Measurements from ENCODE around the gene LRRC1. TPM values are rescaled to one million over a fixed set of nuclear protein-coding genes. Genes with fewer than 3 reads are reported as not detected.

LRRC1 gene
- polyA plus RNA-seq, 4 donors, result 21.8 to 41.2 (median 35.4) TPM

- no peaks in the 10 kb centered on the region for H3K36me3 ChIP-seq (ENCODE audit: control insufficient read depth in 3 of 3, insufficient read depth in 2 of 3, low read depth in 1 of 3, low read length in 3 of 3)
- H3K4me3 ChIP-seq (ENCODE audit: low read depth in 1 of 3, low read length in 3 of 3), result no peak overlapping the region
- no peaks in the 10 kb centered on the region for H3K9me3 ChIP-seq (ENCODE audit: control insufficient read depth in 2 of 2, insufficient read depth in 1 of 2, low read depth in 1 of 2, low read length in 1 of 2)
- FAIRE-seq (no peak), DNase-seq (peak; percentile 49 to 50)
- peaks cover 14 to 54% (median 29%) of the 10 kb centered on the region in 3 donors for H3K4me1 ChIP-seq (ENCODE audit: control insufficient read depth in 3 of 3, insufficient read depth in 2 of 3, low read depth in 1 of 3, low read length in 2 of 3)
- 26 to 59% (median 41%) methylated on average over 7 of the region's 7 CpGs for WGBS, 3 donors
- peak overlapping the region; percentile 14 to 88 (median 76) for H3K27ac ChIP-seq (ENCODE audit: low read depth in 1 of 3, low read length in 2 of 3)
- no peaks in the 10 kb centered on the region for H3K27me3 ChIP-seq (ENCODE audit: control insufficient read depth in 3 of 3, insufficient read depth in 3 of 3, low read length in 3 of 3)
Measured at GRCh38 chr6:53825532-53826321, 30.9 kb downstream of the LRRC1 start.

GRCh38 chr6:53827531-53827930 lies 32.7 kb downstream of the LRRC1 start:
- Histone ChIP-seq H3K4me3 (ENCODE audit: low read depth in 1 of 3, low read length in 3 of 3) (no peak overlapping the region), H3K4me1 (ENCODE audit: control insufficient read depth in 3 of 3, insufficient read depth in 2 of 3, low read depth in 1 of 3, low read length in 2 of 3) (peaks cover 14 to 66% (median 36%) of the 10 kb centered on the region in 3 donors), H3K27me3 (ENCODE audit: control insufficient read depth in 3 of 3, insufficient read depth in 3 of 3, low read length in 3 of 3) (no peaks in the 10 kb centered on the region), H3K9me3 (ENCODE audit: control insufficient read depth in 2 of 2, insufficient read depth in 1 of 2, low read depth in 1 of 2, low read length in 1 of 2) (no peaks in the 10 kb centered on the region), H3K27ac (ENCODE audit: low read depth in 1 of 3, low read length in 2 of 3) (peak overlapping the region; percentile 16 to 88 (median 76)), H3K36me3 (ENCODE audit: control insufficient read depth in 3 of 3, insufficient read depth in 2 of 3, low read depth in 1 of 3, low read length in 3 of 3) (no peaks in the 10 kb centered on the region)
- FAIRE-seq (no peak), DNase-seq (peak; percentile 70 to 94)
- 32 to 65% (median 52%) methylated on average over 1 of the region's 1 CpG for WGBS, 3 donors

- Histone ChIP-seq H3K4me3 (ENCODE audit: low read depth in 1 of 3, low read length in 3 of 3) (no peak overlapping the region), H3K9me3 (ENCODE audit: control insufficient read depth in 2 of 2, insufficient read depth in 1 of 2, low read depth in 1 of 2, low read length in 1 of 2) (no peaks in the 10 kb centered on the region), H3K36me3 (ENCODE audit: control insufficient read depth in 3 of 3, insufficient read depth in 2 of 3, low read depth in 1 of 3, low read length in 3 of 3) (no peaks in the 10 kb centered on the region), H3K27ac (ENCODE audit: low read depth in 1 of 3, low read length in 2 of 3) (peak overlapping the region; percentile 71 to 88 (median 76)), H3K4me1 (ENCODE audit: control insufficient read depth in 3 of 3, insufficient read depth in 2 of 3, low read depth in 1 of 3, low read length in 2 of 3) (peaks cover 14 to 70% (median 36%) of the 10 kb centered on the region in 3 donors), H3K27me3 (ENCODE audit: control insufficient read depth in 3 of 3, insufficient read depth in 3 of 3, low read length in 3 of 3) (no peaks in the 10 kb centered on the region)
- FAIRE-seq, result no peak
- 24 to 50% (median 29%) methylated on average over 2 of the region's 2 CpGs for WGBS, 3 donors
- no peak for DNase-seq
Measured at GRCh38 chr6:53828215-53828614, 33.4 kb downstream of the LRRC1 start.

GRCh38 chr6:53828966-53829697 lies 34.3 kb downstream of the LRRC1 start:
- Histone ChIP-seq H3K4me3 (ENCODE audit: low read depth in 1 of 3, low read length in 3 of 3) (no peak overlapping the region), H3K27me3 (ENCODE audit: control insufficient read depth in 3 of 3, insufficient read depth in 3 of 3, low read length in 3 of 3) (no peaks in the 10 kb centered on the region), H3K4me1 (ENCODE audit: control insufficient read depth in 3 of 3, insufficient read depth in 2 of 3, low read depth in 1 of 3, low read length in 2 of 3) (peaks cover 14 to 73% (median 36%) of the 10 kb centered on the region in 3 donors), H3K27ac (ENCODE audit: low read depth in 1 of 3, low read length in 2 of 3) (peak overlapping the region; percentile 68 to 84 (median 76)), H3K9me3 (ENCODE audit: control insufficient read depth in 2 of 2, insufficient read depth in 1 of 2, low read depth in 1 of 2, low read length in 1 of 2) (no peaks in the 10 kb centered on the region), H3K36me3 (ENCODE audit: control insufficient read depth in 3 of 3, insufficient read depth in 2 of 3, low read depth in 1 of 3, low read length in 3 of 3) (no peaks in the 10 kb centered on the region)
- FAIRE-seq (no peak), DNase-seq (peak; percentile 37 to 85)
- whole genome bisulfite sequencing, 3 donors, result 20 to 65% (median 37%) methylated on average over 3 of the region's 3 CpGs

GRCh38 chr6:53829698-53830221 lies 35.0 kb downstream of the LRRC1 start:
- peak overlapping the region; percentile 76 to 84 (median 78) for H3K27ac ChIP-seq (ENCODE audit: low read depth in 1 of 3, low read length in 2 of 3)
- H3K4me3 ChIP-seq (ENCODE audit: low read depth in 1 of 3, low read length in 3 of 3), result no peak overlapping the region
- DNase-seq, result peak; percentile 77 to 83
- H3K27me3 ChIP-seq (ENCODE audit: control insufficient read depth in 3 of 3, insufficient read depth in 3 of 3, low read length in 3 of 3), result no peaks in the 10 kb centered on the region
- peaks cover 11 to 73% (median 34%) of the 10 kb centered on the region in 3 donors for H3K4me1 ChIP-seq (ENCODE audit: control insufficient read depth in 3 of 3, insufficient read depth in 2 of 3, low read depth in 1 of 3, low read length in 2 of 3)
- FAIRE-seq, result no peak
- H3K9me3 ChIP-seq (ENCODE audit: control insufficient read depth in 2 of 2, insufficient read depth in 1 of 2, low read depth in 1 of 2, low read length in 1 of 2), result no peaks in the 10 kb centered on the region
- 28 to 61% (median 40%) methylated on average over 5 of the region's 5 CpGs for WGBS, 3 donors
- no peaks in the 10 kb centered on the region for H3K36me3 ChIP-seq (ENCODE audit: control insufficient read depth in 3 of 3, insufficient read depth in 2 of 3, low read depth in 1 of 3, low read length in 3 of 3)

- H3K4me3 ChIP-seq (ENCODE audit: low read depth in 1 of 3, low read length in 3 of 3), result no peak overlapping the region
- H3K36me3 ChIP-seq (ENCODE audit: control insufficient read depth in 3 of 3, insufficient read depth in 2 of 3, low read depth in 1 of 3, low read length in 3 of 3), result no peaks in the 10 kb centered on the region
- H3K27ac ChIP-seq (ENCODE audit: low read depth in 1 of 3, low read length in 2 of 3), result peak overlapping the region in 2 of 3 donors; percentile 76 to 84
- H3K27me3 ChIP-seq (ENCODE audit: control insufficient read depth in 3 of 3, insufficient read depth in 3 of 3, low read length in 3 of 3), result no peaks in the 10 kb centered on the region
- no peak for DNase-seq
- peaks cover 11 to 69% (median 28%) of the 10 kb centered on the region in 3 donors for H3K4me1 ChIP-seq (ENCODE audit: control insufficient read depth in 3 of 3, insufficient read depth in 2 of 3, low read depth in 1 of 3, low read length in 2 of 3)
- WGBS, 3 donors, result 64 to 77% (median 66%) methylated on average over 1 of the region's 1 CpG
- H3K9me3 ChIP-seq (ENCODE audit: control insufficient read depth in 2 of 2, insufficient read depth in 1 of 2, low read depth in 1 of 2, low read length in 1 of 2), result no peaks in the 10 kb centered on the region
- FAIRE-seq, result no peak
Measured at GRCh38 chr6:53830366-53830765, 35.6 kb downstream of the LRRC1 start.

- Histone ChIP-seq H3K27ac (ENCODE audit: low read depth in 1 of 3, low read length in 2 of 3) (peak overlapping the region in 1 of 3 donors; percentile 3), H3K4me3 (ENCODE audit: low read depth in 1 of 3, low read length in 3 of 3) (no peak overlapping the region), H3K4me1 (ENCODE audit: control insufficient read depth in 3 of 3, insufficient read depth in 2 of 3, low read depth in 1 of 3, low read length in 2 of 3) (peaks cover 6 to 61% (median 24%) of the 10 kb centered on the region in 3 donors), H3K36me3 (ENCODE audit: control insufficient read depth in 3 of 3, insufficient read depth in 2 of 3, low read depth in 1 of 3, low read length in 3 of 3) (peaks cover 0 to 3% (median 0%) of the 10 kb centered on the region in 3 donors), H3K9me3 (ENCODE audit: control insufficient read depth in 2 of 2, insufficient read depth in 1 of 2, low read depth in 1 of 2, low read length in 1 of 2) (no peaks in the 10 kb centered on the region), H3K27me3 (ENCODE audit: control insufficient read depth in 3 of 3, insufficient read depth in 3 of 3, low read length in 3 of 3) (no peaks in the 10 kb centered on the region)
- DNase-seq, result no peak
- FAIRE-seq, result no peak
- 89 to 91% (median 90%) methylated on average over 5 of the region's 5 CpGs for WGBS, 3 donors
Measured at GRCh38 chr6:53831081-53831869, 36.5 kb downstream of the LRRC1 start.

Data from small intestine (tissue), 7 donors.